B cell (primary cell): ENCODE data around the gene TNFRSF17. TPM values are rescaled to one million over a fixed set of nuclear protein-coding genes. Genes with fewer than 3 reads are reported as not detected.

Experiments
- ATAC-seq: fragments of 200-7000 bp; cut with Tn5 transposase; one replicate; pipeline ENCODE4 v1.10.0; 2021; ENCODE audit warnings: low read depth, mild to moderate bottlenecking, moderate number of reproducible peaks, moderate library complexity
- CTCF ChIA-PET: fragments of 350-600 bp; sonication (Branson Sonifier 250); formaldehyde crosslinking; loops from one replicate; lab custom pipeline; 2021; ENCODE audit warnings: antibody characterized with exemption, inconsistent platforms; lab: Charles Lee
- POLR2A ChIA-PET: fragments of 350-600 bp; sonication (Branson Sonifier 250); formaldehyde crosslinking; loops from one replicate; lab custom pipeline; 2021; ENCODE audit warnings: antibody characterized with exemption; lab: Charles Lee
- DNase-seq: peaks from one replicate; pipeline ENCODE4 v3.0.0; 2013
- H2AFZ ChIP-seq: 2 replicates; pipeline ENCODE4 v1.6.1; 2012; ENCODE audit warnings: mild to moderate bottlenecking, low read depth, low read length; ENCODE audit not compliant: insufficient read depth, poor library complexity, severe bottlenecking
- H3K27ac ChIP-seq, 2 donors: 1 replicate in 1 of 2; 2 replicates in 1 of 2; pipeline ENCODE4 v1.5.1; 2012 to 2013; ENCODE audit warnings: low read length in 2 of 2, mild to moderate bottlenecking in 2 of 2, moderate library complexity in 1 of 2
- H3K27me3 ChIP-seq, 4 experiments: fragments of 200-600 bp in 1 of 4; sonication (generic) in 1 of 4; replicated peaks in 1 of 4; 1 replicate in 2 of 4; 2 replicates in 2 of 4; pipeline versions ENCODE4 v1.6.1 to v1.7.0; 2013 to 2016; ENCODE audit warnings: low read length in 3 of 4, mild to moderate bottlenecking in 2 of 4, mixed read lengths in 1 of 4, moderate library complexity in 1 of 4; ENCODE audit not compliant: insufficient read depth in 4 of 4, control insufficient read depth in 3 of 4; ENCODE audit errors: control extremely low read depth in 1 of 4
- H3K36me3 ChIP-seq, 2 experiments: replicated peaks in 1 of 2; 1 replicate in 1 of 2; 2 replicates in 1 of 2; pipeline versions ENCODE4 v1.6.1 to v1.7.1; 2013; ENCODE audit warnings: low read length in 1 of 2; ENCODE audit not compliant: insufficient read depth in 2 of 2, control insufficient read depth in 1 of 2; ENCODE audit errors: control extremely low read depth in 1 of 2, extremely low read depth in 1 of 2
- H3K4me1 ChIP-seq, 2 donors: fragments of 200-600 bp in 1 of 2; sonication (generic) in 1 of 2; 1 replicate in 1 of 2; 2 replicates in 1 of 2; pipeline versions ENCODE4 v1.5.1 to v1.6.1; 2013 to 2017; ENCODE audit warnings: low read length in 2 of 2; ENCODE audit not compliant: control insufficient read depth in 2 of 2, insufficient read depth in 2 of 2
- H3K4me2 ChIP-seq: replicated peaks from 2 replicates; pipeline ENCODE3; 2012; ENCODE audit warnings: mild to moderate bottlenecking, low read depth, low read length; ENCODE audit not compliant: poor library complexity, severe bottlenecking
- H3K4me3 ChIP-seq, 5 experiments: fragments of 200-600 bp in 1 of 5; sonication (generic) in 1 of 5; 1 replicate in 3 of 5; 2 replicates in 2 of 5; pipeline versions ENCODE4 v1.5.1 to v1.7.0; 2011 to 2016; ENCODE audit warnings: low read length in 4 of 5, mild to moderate bottlenecking in 4 of 5, low read depth in 2 of 5, control low read depth in 1 of 5, moderate library complexity in 1 of 5; ENCODE audit not compliant: insufficient read depth in 1 of 5; ENCODE audit errors: control extremely low read depth in 1 of 5, extremely low read depth in 1 of 5
- H3K79me2 ChIP-seq: fragments of 200-600 bp; sonication (generic); one replicate; pipeline ENCODE4 v1.6.0; 2016; ENCODE audit warnings: low read length; ENCODE audit not compliant: control insufficient read depth, insufficient read depth
- H3K9ac ChIP-seq: fragments of 200-600 bp; sonication (generic); 2 replicates; pipeline ENCODE4 v1.6.1; 2017; ENCODE audit warnings: mild to moderate bottlenecking, low read length, moderate library complexity
- H3K9me3 ChIP-seq, 3 donors: one replicate each; pipeline versions ENCODE4 v1.6.1 to v1.7.1; 2013; ENCODE audit warnings: low read length in 2 of 3; ENCODE audit not compliant: control insufficient read depth in 2 of 3, insufficient read depth in 1 of 3; ENCODE audit errors: control extremely low read depth in 1 of 3
- H4K20me1 ChIP-seq: 2 replicates; pipeline ENCODE4 v1.6.0; 2012; ENCODE audit warnings: mild to moderate bottlenecking, low read length; ENCODE audit not compliant: insufficient read depth, control insufficient read depth, poor library complexity, severe bottlenecking
- H3K27ac Mint-ChIP-seq: one replicate; pipeline ENCODE4 v1.8.0; 2021; ENCODE audit warnings: mixed read lengths
- H3K27me3 Mint-ChIP-seq: one replicate; pipeline ENCODE4 v1.8.0; 2021; ENCODE audit warnings: mixed read lengths
- H3K4me1 Mint-ChIP-seq: one replicate; pipeline ENCODE4 v1.8.0; 2021; ENCODE audit warnings: mixed read lengths
- H3K4me3 Mint-ChIP-seq: one replicate; pipeline ENCODE4 v1.8.0; 2021; ENCODE audit warnings: mixed read lengths
- H3K9me3 Mint-ChIP-seq: one replicate; pipeline ENCODE4 v1.8.0; 2022; ENCODE audit warnings: mixed read lengths; ENCODE audit not compliant: insufficient read depth
- EZH2 ChIP-seq: IDR thresholded peaks from 2 replicates; pipeline ENCODE4 v1.6.1; 2012; ENCODE audit warnings: borderline replicate concordance, low read depth, mild to moderate bottlenecking, moderate library complexity, low read length; ENCODE audit not compliant: insufficient read depth, poor library complexity, severe bottlenecking
- WGBS: methylation state at CpG from one replicate; pipeline ENCODE4 v1.1.5; 2013; ENCODE audit warnings: missing lambda C conversion rate; ENCODE audit not compliant: insufficient coverage; 5-methylcytosine and 5-hydroxymethylcytosine counted together
- intact Hi-C: fragments of 100-400 bp; cut with micrococcal nuclease; formaldehyde crosslinking; loops from one replicate; pipeline ENCODE4 v1.10.0; 2022
- polyA plus RNA-seq: library from polyadenylated mRNA; depleted of rRNA; stranded (reverse); fragments of >200 nt; gene quantifications from 2 replicates; pipeline ENCODE4 v1.2.3, GENCODE V29; 2012
- total RNA-seq, 2 donors: library from RNA; stranded (reverse); fragments of 120-200 nt in 1 of 2; gene quantifications; 1 replicate in 1 of 2; 2 replicates in 1 of 2; pipeline versions ENCODE4 v1.2.3 to v1.2.4, GENCODE V29; 2013 to 2022
- TF ChIP-seq, protein P1 (sequence below): fragments of 200-600 bp; IDR thresholded peaks from one replicate; pipeline ENCODE4 v1.8.0; 2022; ENCODE audit warnings: antibody characterized with exemption, mild to moderate bottlenecking

The TNFRSF17 gene
- total and polyA plus RNA-seq, 2 donors (not counting 1 experiment from before 2014, with no cell fraction given) = 4.6 to 16.4 TPM

DNA sequence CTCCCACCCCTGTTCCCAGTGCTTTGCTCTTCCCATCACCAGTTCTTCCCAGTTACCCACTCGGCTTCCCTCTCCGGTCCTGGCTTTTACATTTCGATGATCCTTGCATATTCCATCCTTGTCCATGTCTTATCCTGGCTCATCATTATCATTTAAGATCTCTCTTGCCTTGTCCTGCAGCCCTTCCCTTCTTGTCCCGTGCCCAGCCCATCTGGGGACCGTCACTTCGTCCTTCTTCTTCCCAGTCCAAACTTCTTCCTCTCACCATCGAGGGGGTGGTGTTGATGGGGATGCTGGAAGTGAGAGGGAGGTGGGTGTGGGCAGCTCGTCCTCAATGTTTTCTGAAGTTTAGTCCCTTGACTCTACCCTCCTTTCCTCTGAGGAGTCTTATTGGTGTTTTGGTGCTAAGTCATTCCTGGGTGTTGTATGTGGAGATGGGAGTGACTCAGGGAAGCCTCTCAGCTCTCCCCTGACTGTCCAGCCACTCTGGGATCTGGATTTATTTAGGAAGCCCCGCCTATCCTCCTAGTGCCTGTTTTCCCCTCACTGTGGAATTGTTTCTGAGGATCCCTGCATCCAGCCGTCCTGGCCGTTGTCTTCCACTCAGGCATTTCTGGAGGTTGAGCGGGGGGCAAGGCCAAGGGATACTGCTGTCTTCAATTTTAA lies 12.5 kb downstream of the TNFRSF17 start:
- H3K79me2 ChIP-seq = peaks cover 71% of the 10 kb centered on the region
- TF ChIP-seq EZH2 = no peak
- TF ChIP-seq, protein P1, sequence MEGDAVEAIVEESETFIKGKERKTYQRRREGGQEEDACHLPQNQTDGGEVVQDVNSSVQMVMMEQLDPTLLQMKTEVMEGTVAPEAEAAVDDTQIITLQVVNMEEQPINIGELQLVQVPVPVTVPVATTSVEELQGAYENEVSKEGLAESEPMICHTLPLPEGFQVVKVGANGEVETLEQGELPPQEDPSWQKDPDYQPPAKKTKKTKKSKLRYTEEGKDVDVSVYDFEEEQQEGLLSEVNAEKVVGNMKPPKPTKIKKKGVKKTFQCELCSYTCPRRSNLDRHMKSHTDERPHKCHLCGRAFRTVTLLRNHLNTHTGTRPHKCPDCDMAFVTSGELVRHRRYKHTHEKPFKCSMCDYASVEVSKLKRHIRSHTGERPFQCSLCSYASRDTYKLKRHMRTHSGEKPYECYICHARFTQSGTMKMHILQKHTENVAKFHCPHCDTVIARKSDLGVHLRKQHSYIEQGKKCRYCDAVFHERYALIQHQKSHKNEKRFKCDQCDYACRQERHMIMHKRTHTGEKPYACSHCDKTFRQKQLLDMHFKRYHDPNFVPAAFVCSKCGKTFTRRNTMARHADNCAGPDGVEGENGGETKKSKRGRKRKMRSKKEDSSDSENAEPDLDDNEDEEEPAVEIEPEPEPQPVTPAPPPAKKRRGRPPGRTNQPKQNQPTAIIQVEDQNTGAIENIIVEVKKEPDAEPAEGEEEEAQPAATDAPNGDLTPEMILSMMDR = no peak
- peaks cover 60% of the 10 kb centered on the region for H3K4me1 Mint-ChIP-seq
- H3K9me3 ChIP-seq = no peaks in the 10 kb centered on the region
- H3K4me3 Mint-ChIP-seq = peak overlapping the region; percentile 96
- no peaks in the 10 kb centered on the region for H3K9me3 Mint-ChIP-seq
- peak overlapping the region; percentile 94 for H3K27ac Mint-ChIP-seq
- no peaks in the 10 kb centered on the region for H3K27me3 ChIP-seq
- H3K36me3 ChIP-seq = peaks cover 0 to 11% of the 10 kb centered on the region in 2 experiments
- DNase-seq = no peak
- H3K4me2 ChIP-seq = peak overlapping the region; percentile 96
- no peak for ATAC-seq
- H3K4me1 ChIP-seq = peaks cover 55 to 60% of the 10 kb centered on the region in 2 donors
- peaks cover 2% of the 10 kb centered on the region for H4K20me1 ChIP-seq
- peak overlapping the region; percentile 75 to 100 (median 84) for H3K4me3 ChIP-seq
- 68% methylated on average over 7 of the region's 12 CpGs for WGBS
- intact Hi-C loops = loop anchor here (2.0 kb wide), 3 partner anchors 15 to 63 kb away; partner anchors contain the start of gene GSPT1
- CTCF ChIA-PET = interaction anchor here (1.0 to 5.0 kb wide), 8 partner anchors 8 to 118 kb away, joined by 3 to 23 read pairs (median 4); partner anchors contain the start of gene TNFRSF17
- H2AFZ ChIP-seq = peak overlapping the region; percentile 93
- POLR2A ChIA-PET = interaction anchor here (0.5 to 4.0 kb wide), 6 partner anchors 13 to 217 kb away, joined by 3 to 39 read pairs (median 4); partner anchors contain the start of gene TNFRSF17
- no peaks in the 10 kb centered on the region for H3K27me3 Mint-ChIP-seq
- H3K27ac ChIP-seq = peak overlapping the region; percentile 82 to 92
- H3K9ac ChIP-seq = peak overlapping the region; percentile 99

DNA sequence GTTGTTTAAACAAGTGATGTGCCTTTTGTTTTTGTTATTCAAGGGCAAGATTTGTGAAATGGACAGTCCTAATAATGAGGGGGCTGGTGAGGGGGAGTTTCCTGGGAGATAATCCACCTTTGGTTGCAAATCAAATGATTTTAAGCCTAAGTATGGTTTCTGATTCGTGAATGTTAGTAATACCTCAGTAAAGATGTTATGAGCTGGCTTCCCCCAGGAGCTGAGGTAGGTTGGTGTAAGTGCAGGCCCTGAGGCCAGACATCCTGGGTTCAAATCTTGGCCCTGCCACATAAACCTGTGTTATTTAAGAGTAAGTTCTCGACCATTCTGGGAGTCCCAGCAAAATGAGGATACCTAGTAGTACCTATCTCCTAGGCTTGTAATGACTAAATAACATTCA lies 13.1 kb downstream of the TNFRSF17 start:
- Histone ChIP-seq H3K4me2 (peak overlapping the region; percentile 96), H3K9me3 (no peaks in the 10 kb centered on the region), H3K4me1 (peaks cover 58 to 64% of the 10 kb centered on the region in 2 donors), H3K4me3 (peak overlapping the region; percentile 75 to 100 (median 84)), H3K9ac (peak overlapping the region; percentile 99), H3K36me3 (peaks cover 0 to 10% of the 10 kb centered on the region in 2 experiments), H3K27ac (peak overlapping the region; percentile 82 to 92), H2AFZ (peak overlapping the region; percentile 8), H3K79me2 (peaks cover 76% of the 10 kb centered on the region), H3K27me3 (no peaks in the 10 kb centered on the region), H4K20me1 (peaks cover 4% of the 10 kb centered on the region)
- Mint-ChIP-seq H3K27ac (peak overlapping the region; percentile 94), H3K4me3 (peak overlapping the region; percentile 96), H3K27me3 (no peaks in the 10 kb centered on the region), H3K9me3 (no peaks in the 10 kb centered on the region), H3K4me1 (peaks cover 61% of the 10 kb centered on the region)
- intact Hi-C loops = loop anchor here (2.0 kb wide), 1 partner anchor 15 kb away; no protein-coding TSS in a partner anchor
- no peak for TF ChIP-seq EZH2
- TF ChIP-seq, protein P1 = no peak
- DNase-seq (peak; percentile 22), ATAC-seq (no peak)
- POLR2A ChIA-PET = interaction anchor here (0.6 to 4.0 kb wide), 4 partner anchors 13 to 56 kb away, joined by 4 to 39 read pairs (median 4); partner anchors contain the start of gene TNFRSF17
- WGBS = 60% methylated on average over 1 of the region's 2 CpGs
- CTCF ChIA-PET = interaction anchor here (0.7 to 5.0 kb wide), 6 partner anchors 8 to 90 kb away, joined by 3 to 23 read pairs (median 4); partner anchors contain the start of gene TNFRSF17
